ENCODE measurements around the gene SEC23B. TPM values are rescaled to one million over a fixed set of nuclear protein-coding genes. Genes with fewer than 3 reads are reported as not detected.
A peak's percentile ranks its signal among the peaks of the same experiment; 100 is the strongest.

SEC23B gene
- 57.7 and 62.4 TPM in 2 replicates for total RNA-seq (2012; rRNA removed)

- Histone ChIP-seq H3K4me3 (ENCODE audit: low read length) (peak within 1 kb of the TSS; percentile 87), H3K9me3 (replicated peaks; ENCODE audit: low read length) (no peaks in the 10 kb centered on the region), H3K36me3 (ENCODE audit: insufficient read depth, low read length) (peaks cover 19% of the 10 kb centered on the region), H3K4me2 (ENCODE audit: low read length) (peak within 1 kb of the TSS; percentile 88), H3K9ac (ENCODE audit: low read depth, low read length) (peak within 1 kb of the TSS; percentile 93), H3K4me1 (ENCODE audit: control insufficient read depth, insufficient read depth, low read length) (peaks cover 11% of the 10 kb centered on the region), H3K27me3 (ENCODE audit: control insufficient read depth, insufficient read depth, low read length) (peaks cover 7% of the 10 kb centered on the region)
These were observed at the start of gene SEC23B for GRCh38 chr20:18507218-18508191. TSS of gene SEC23B (plus strand) at chr20:18507940. CDS start at chr20:18510836, 2,896 bp downstream.

- Histone ChIP-seq H3K36me3 (ENCODE audit: insufficient read depth, low read length) (peaks cover 10% of the 10 kb centered on the region), H3K4me3 (ENCODE audit: low read length) (peak overlapping the region; percentile 96), H3K27me3 (ENCODE audit: control insufficient read depth, insufficient read depth, low read length) (no peaks in the 10 kb centered on the region), H3K9me3 (replicated peaks; ENCODE audit: low read length) (no peaks in the 10 kb centered on the region), H3K4me1 (ENCODE audit: control insufficient read depth, insufficient read depth, low read length) (peaks cover 15% of the 10 kb centered on the region), H3K4me2 (ENCODE audit: low read length) (peak overlapping the region; percentile 81), H3K9ac (ENCODE audit: low read depth, low read length) (peak overlapping the region; percentile 86)
These were observed 42.1 kb upstream of the SEC23B start for GRCh38 chr20:18465536-18466200.

DNA sequence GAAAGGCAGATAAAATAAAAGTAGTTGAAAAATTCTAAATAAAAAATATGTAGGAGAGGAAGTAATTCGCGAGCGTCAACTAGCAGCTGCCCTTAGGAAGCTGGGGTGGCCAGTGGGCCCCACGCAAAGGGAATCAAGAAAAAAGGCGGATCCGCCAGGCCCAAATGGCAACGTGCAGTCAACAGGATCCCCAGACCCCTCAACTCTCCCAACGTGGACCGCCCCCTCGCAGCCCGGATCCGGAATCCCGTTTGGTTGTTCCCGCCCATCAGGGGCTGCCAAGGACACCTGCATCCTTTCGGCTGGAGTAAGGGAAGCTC is 41.2 kb upstream of the SEC23B start:
- Histone ChIP-seq H3K9ac (ENCODE audit: low read depth, low read length) (peak overlapping the region; percentile 86), H3K36me3 (ENCODE audit: insufficient read depth, low read length) (peaks cover 17% of the 10 kb centered on the region), H3K27me3 (ENCODE audit: control insufficient read depth, insufficient read depth, low read length) (no peaks in the 10 kb centered on the region), H3K4me1 (ENCODE audit: control insufficient read depth, insufficient read depth, low read length) (peaks cover 15% of the 10 kb centered on the region), H3K4me3 (ENCODE audit: low read length) (peak overlapping the region; percentile 96), H3K4me2 (ENCODE audit: low read length) (peak overlapping the region; percentile 81), H3K9me3 (replicated peaks; ENCODE audit: low read length) (no peaks in the 10 kb centered on the region)

- Histone ChIP-seq H3K27me3 (ENCODE audit: control insufficient read depth, insufficient read depth, low read length) (no peaks in the 10 kb centered on the region), H3K4me2 (ENCODE audit: low read length) (peak within 1 kb of the TSS; percentile 81), H3K4me3 (ENCODE audit: low read length) (peak within 1 kb of the TSS; percentile 96), H3K9me3 (replicated peaks; ENCODE audit: low read length) (no peaks in the 10 kb centered on the region), H3K9ac (ENCODE audit: low read depth, low read length) (peak within 1 kb of the TSS; percentile 86), H3K36me3 (ENCODE audit: insufficient read depth, low read length) (peaks cover 17% of the 10 kb centered on the region), H3K4me1 (ENCODE audit: control insufficient read depth, insufficient read depth, low read length) (peaks cover 15% of the 10 kb centered on the region)
These were observed 40.6 kb upstream of the SEC23B start, which contains the start of the genes DZANK1 and POLR3F for GRCh38 chr20:18466894-18467730. TSS of gene DZANK1 (minus strand) at chr20:18467030. CDS start at chr20:18465358, 1,672 bp downstream. TSS of gene POLR3F (plus strand) at chr20:18467390. CDS start at chr20:18467507, 117 bp downstream.

- H3K4me2 ChIP-seq (ENCODE audit: low read length) = no peak overlapping the region
- H3K9ac ChIP-seq (ENCODE audit: low read depth, low read length) = no peak overlapping the region
- no peaks in the 10 kb centered on the region for H3K4me1 ChIP-seq (ENCODE audit: control insufficient read depth, insufficient read depth, low read length)
- no peaks in the 10 kb centered on the region for H3K27me3 ChIP-seq (ENCODE audit: control insufficient read depth, insufficient read depth, low read length)
- no peak overlapping the region for H3K4me3 ChIP-seq (ENCODE audit: low read length)
- H3K36me3 ChIP-seq (ENCODE audit: insufficient read depth, low read length) = peaks cover 61% of the 10 kb centered on the region
- no peaks in the 10 kb centered on the region for H3K9me3 ChIP-seq (replicated peaks; ENCODE audit: low read length)
These were observed 30.5 kb upstream of the SEC23B start for GRCh38 chr20:18477218-18477617.

DNA sequence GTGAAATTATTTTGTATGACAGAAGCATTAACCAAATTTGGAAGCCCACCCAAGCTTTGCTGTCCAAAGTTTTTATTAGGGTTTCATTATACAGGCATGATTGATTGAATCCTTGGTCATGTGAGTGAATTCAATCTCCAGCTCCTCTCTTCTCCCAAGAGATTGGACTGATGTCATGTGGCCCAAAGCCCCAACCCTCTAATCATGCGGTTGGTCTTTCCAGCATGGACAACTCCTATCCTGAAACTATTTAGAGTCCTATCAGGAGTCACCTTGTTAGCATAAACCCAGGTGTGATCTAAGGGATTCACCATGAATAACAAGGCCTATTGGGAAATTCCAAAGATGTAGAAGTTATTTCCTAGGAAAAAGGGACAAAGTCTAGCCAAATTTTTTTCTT is 29.9 kb upstream of the SEC23B start:
- H3K27me3 ChIP-seq (ENCODE audit: control insufficient read depth, insufficient read depth, low read length) = no peaks in the 10 kb centered on the region
- no peaks in the 10 kb centered on the region for H3K9me3 ChIP-seq (replicated peaks; ENCODE audit: low read length)
- peaks cover 67% of the 10 kb centered on the region for H3K36me3 ChIP-seq (ENCODE audit: insufficient read depth, low read length)
- no peak overlapping the region for H3K4me2 ChIP-seq (ENCODE audit: low read length)
- no peak overlapping the region for H3K9ac ChIP-seq (ENCODE audit: low read depth, low read length)
- H3K4me3 ChIP-seq (ENCODE audit: low read length) = no peak overlapping the region
- H3K4me1 ChIP-seq (ENCODE audit: control insufficient read depth, insufficient read depth, low read length) = no peaks in the 10 kb centered on the region

DNA sequence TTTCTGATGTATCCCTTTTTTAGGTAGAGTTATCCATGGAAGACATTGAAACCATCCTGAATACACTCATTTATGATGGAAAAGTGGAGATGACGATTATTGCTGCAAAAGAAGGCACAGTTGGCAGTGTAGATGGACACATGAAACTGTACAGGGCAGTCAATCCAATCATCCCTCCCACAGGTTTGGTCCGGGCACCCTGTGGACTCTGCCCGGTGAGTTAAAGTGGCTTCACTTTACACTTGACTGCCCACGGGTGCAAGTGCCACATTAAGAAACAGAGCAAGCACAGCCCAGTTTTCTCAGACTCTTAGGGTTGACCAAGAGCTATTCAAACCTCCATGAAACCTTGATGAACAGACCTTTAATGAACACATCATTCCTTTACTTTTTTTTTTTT is 26.1 kb upstream of the SEC23B start:
- no peak overlapping the region for H3K4me2 ChIP-seq (ENCODE audit: low read length)
- peaks cover 58% of the 10 kb centered on the region for H3K36me3 ChIP-seq (ENCODE audit: insufficient read depth, low read length)
- no peaks in the 10 kb centered on the region for H3K27me3 ChIP-seq (ENCODE audit: control insufficient read depth, insufficient read depth, low read length)
- no peak overlapping the region for H3K9ac ChIP-seq (ENCODE audit: low read depth, low read length)
- no peaks in the 10 kb centered on the region for H3K4me1 ChIP-seq (ENCODE audit: control insufficient read depth, insufficient read depth, low read length)
- H3K4me3 ChIP-seq (ENCODE audit: low read length) = no peak overlapping the region
- H3K9me3 ChIP-seq (replicated peaks; ENCODE audit: low read length) = no peaks in the 10 kb centered on the region

- Histone ChIP-seq H3K36me3 (ENCODE audit: insufficient read depth, low read length) (peaks cover 33% of the 10 kb centered on the region), H3K4me3 (ENCODE audit: low read length) (no peak overlapping the region), H3K4me2 (ENCODE audit: low read length) (no peak overlapping the region), H3K9ac (ENCODE audit: low read depth, low read length) (no peak overlapping the region), H3K4me1 (ENCODE audit: control insufficient read depth, insufficient read depth, low read length) (no peaks in the 10 kb centered on the region), H3K27me3 (ENCODE audit: control insufficient read depth, insufficient read depth, low read length) (no peaks in the 10 kb centered on the region), H3K9me3 (replicated peaks; ENCODE audit: low read length) (no peaks in the 10 kb centered on the region)
These were observed 19.4 kb upstream of the SEC23B start for GRCh38 chr20:18488301-18488700.

DNA sequence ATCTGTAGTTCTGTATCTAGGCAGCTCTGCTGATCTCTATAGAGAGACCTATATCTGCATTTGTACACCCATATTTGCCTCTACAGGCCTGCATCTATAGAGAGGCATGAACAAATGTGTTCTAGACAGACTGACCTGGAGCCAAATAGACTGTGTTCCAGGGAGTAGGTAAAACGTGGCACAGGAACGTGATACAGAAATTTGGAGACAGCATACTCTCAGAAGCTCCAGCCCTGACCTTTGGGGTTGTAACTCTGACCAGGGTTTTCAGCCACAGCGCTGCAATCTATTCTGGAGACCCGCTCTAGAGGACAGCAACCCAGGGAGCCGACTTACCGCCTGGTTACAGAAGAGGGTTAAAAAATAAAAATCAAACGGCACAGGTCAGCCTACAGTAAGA is 11.7 kb upstream of the SEC23B start:
- Histone ChIP-seq H3K9me3 (replicated peaks; ENCODE audit: low read length) (no peaks in the 10 kb centered on the region), H3K4me3 (ENCODE audit: low read length) (peak overlapping the region; percentile 96), H3K27me3 (ENCODE audit: control insufficient read depth, insufficient read depth, low read length) (no peaks in the 10 kb centered on the region), H3K36me3 (ENCODE audit: insufficient read depth, low read length) (peaks cover 7% of the 10 kb centered on the region), H3K4me1 (ENCODE audit: control insufficient read depth, insufficient read depth, low read length) (peaks cover 9% of the 10 kb centered on the region), H3K4me2 (ENCODE audit: low read length) (peak overlapping the region; percentile 78), H3K9ac (ENCODE audit: low read depth, low read length) (peak overlapping the region; percentile 79)

- Histone ChIP-seq H3K4me3 (ENCODE audit: low read length) (peak within 1 kb of the TSS; percentile 96), H3K4me1 (ENCODE audit: control insufficient read depth, insufficient read depth, low read length) (peaks cover 9% of the 10 kb centered on the region), H3K4me2 (ENCODE audit: low read length) (peak within 1 kb of the TSS; percentile 78), H3K9ac (ENCODE audit: low read depth, low read length) (peak within 1 kb of the TSS; percentile 79), H3K27me3 (ENCODE audit: control insufficient read depth, insufficient read depth, low read length) (no peaks in the 10 kb centered on the region), H3K9me3 (replicated peaks; ENCODE audit: low read length) (no peaks in the 10 kb centered on the region), H3K36me3 (ENCODE audit: insufficient read depth, low read length) (peaks cover 7% of the 10 kb centered on the region)
These were observed 10.8 kb upstream of the SEC23B start, which contains the start of gene RBBP9 for GRCh38 chr20:18496740-18497592. TSS of gene RBBP9 (minus strand) at chr20:18497225. CDS start at chr20:18497167, 58 bp downstream.
